Left renal pelvis (tissue), 4 donors: Measurements from ENCODE around the gene VAV1. TPM values are rescaled to one million over a fixed set of nuclear protein-coding genes. Genes with fewer than 3 reads are reported as not detected.
"Not testable (repeated sequence)": the region's sequence is repeated elsewhere in the genome, so short reads cannot be mapped to it uniquely, and the experiment has no call there.

ENCODE experiments used
- DNase-seq, 4 donors: peaks; one replicate each; pipeline ENCODE4 v3.0.0-alpha.2; 2013; ENCODE audit warnings: low read depth in 4 of 4, low spot score in 3 of 4
- polyA plus RNA-seq, 4 donors: library from polyadenylated mRNA; unstranded; fragments of 120-200 nt; gene quantifications; one replicate each; pipeline ENCODE4 v1.2.1, GENCODE V29; 2013; ENCODE audit not compliant: insufficient read length in 4 of 4

VAV1 gene
- polyA plus RNA-seq, 4 donors: 1.1 to 4.2 (median 1.7) TPM

- no peak for DNase-seq
These were observed 65.7 kb downstream of the VAV1 start for GRCh38 chr19:6838062-6838655.

GRCh38 chr19:6842871-6843607 is 70.5 kb downstream of the VAV1 start:
- DNase-seq: no peak

DNA sequence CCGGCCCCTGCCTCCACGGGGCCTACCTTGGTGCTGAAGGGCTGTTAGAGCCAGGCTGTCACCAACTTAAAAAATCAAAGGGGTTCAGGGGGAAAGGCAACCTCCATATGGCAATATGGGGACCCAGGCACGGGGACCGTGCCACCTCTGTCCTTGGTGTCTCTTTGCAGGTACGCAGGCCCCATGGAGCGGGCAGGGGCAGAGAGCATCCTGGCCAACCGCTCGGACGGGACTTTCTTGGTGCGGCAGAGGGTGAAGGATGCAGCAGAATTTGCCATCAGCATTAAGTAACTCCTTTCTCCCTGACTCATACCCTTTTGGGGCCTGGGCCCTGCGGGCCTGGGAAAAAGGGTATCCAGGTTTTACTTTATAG is 75.3 kb downstream of the VAV1 start:
- DNase-seq: no peak

DNA sequence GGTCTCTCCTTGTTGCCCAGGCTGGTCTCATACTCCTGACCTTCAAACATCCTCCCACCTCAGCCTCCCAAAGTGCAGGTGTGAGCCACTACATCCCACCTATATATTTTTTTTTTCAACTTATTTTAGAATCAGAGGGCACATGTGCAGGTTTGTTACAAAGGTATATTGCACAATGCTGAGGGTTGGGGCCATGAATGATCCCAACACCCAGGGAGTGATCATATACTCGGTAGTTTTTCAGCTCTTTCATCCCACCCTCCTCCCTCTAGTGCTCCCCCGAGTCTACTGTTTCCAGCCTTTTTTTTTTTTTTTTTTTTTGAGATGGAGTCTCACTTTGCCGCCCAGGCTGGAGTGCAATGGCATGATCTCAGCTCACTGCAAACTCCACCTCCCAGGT is 76.5 kb downstream of the VAV1 start:
- DNase-seq: no peak

DNA sequence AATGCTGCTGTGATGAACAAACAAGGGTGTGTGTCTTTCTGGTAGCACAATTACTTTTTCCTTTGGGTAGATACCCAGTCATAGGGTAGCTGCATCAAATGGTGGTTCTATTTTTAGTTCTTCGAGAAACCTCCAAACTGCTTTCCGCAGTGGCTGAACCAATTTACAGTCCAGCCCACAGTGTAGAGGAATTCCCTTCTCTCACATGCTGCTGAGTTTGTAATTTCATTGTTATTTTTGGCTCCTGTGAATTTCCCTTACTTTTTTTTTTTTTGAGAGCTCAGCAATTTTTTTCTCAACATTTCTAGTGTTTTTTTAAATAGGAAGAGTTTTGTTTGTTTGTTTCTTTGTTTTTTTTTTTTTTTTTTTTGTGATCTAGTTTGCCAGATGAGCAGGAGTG is 77.4 kb downstream of the VAV1 start:
- peak in 2 of 4 donors; percentile 3 to 18 for DNase-seq

DNA sequence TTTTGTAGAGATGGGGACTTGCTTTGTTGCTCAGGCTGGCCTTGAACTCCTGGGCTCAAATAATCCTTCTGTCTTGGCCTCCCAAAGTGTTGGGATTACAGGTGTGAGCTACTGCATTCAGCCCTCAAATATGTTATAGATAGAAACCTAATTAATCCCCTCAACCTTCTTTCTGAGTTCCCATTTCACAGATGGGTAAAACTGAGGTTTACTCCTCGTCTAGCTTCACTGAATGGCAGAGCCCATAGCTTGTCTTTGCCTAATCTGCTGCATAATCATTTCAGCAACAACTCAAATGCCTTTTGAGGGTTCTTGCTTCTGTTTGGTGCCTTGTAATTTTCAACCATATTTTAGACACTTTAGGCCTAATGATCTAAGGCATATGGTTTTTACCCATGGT is 78.9 kb downstream of the VAV1 start:
- no peak for DNase-seq

GRCh38 chr19:6852001-6852400 is 79.5 kb downstream of the VAV1 start:
- no peak for DNase-seq

DNA sequence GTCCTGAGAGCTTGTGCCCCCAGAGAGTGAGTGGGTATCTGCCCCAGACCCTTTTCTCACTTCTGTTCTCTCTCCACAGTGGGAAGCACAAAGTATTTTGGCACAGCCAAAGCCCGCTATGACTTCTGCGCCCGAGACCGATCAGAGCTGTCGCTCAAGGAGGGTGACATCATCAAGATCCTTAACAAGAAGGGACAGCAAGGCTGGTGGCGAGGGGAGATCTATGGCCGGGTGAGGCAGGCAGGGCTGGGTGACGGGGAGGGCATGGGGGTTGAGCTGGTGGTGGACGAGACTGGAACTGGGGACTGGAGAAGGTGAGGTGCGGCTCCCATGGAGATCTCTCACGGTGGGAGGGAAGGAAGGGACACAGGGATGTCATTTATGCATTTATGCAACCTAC is 81.4 kb downstream of the VAV1 start:
- DNase-seq: no peak

DNA sequence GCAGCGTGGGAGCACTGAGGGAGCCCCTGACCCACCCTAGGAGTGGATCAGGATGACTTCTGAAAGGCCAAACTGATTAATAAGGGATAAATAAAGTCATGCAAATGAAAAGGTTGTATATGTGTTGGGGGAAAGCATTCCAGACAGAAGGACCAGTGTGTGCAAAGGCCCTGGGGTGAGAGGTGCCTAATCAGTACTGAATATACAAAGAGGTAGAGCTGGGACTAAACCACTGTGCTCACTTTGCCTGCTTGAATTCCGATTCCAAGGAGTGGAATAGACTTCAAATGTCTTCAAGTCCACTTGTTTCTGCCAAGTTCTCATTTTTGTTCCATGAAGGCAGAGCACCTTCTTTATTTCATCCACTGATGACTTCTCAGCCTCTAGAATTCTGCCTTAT is 82.2 kb downstream of the VAV1 start:
- no peak for DNase-seq

DNA sequence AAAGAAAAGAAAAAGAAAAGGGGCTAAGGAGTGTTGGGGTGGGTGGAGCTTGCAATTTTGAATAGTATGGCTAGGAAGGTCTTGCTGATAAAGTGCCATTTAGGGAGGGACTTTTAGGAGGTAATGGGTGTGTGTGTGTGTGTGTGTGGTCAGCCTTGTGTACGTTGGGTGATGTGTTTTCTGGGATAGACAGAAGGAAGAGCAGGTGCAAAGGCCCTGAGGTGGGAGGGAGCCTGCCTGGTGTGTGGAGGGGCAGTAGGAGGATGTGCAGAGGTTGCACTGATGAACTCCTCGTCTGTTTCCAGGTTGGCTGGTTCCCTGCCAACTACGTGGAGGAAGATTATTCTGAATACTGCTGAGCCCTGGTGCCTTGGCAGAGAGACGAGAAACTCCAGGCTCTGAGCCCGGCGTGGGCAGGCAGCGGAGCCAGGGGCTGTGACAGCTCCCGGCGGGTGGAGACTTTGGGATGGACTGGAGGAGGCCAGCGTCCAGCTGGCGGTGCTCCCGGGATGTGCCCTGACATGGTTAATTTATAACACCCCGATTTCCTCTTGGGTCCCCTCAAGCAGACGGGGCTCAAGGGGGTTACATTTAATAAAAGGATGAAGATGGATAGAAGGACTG is 84.4 kb downstream of the VAV1 start:
- DNase-seq: no peak

- no peak for DNase-seq
These were observed 89.3 kb downstream of the VAV1 start for GRCh38 chr19:6861683-6862286.

DNA sequence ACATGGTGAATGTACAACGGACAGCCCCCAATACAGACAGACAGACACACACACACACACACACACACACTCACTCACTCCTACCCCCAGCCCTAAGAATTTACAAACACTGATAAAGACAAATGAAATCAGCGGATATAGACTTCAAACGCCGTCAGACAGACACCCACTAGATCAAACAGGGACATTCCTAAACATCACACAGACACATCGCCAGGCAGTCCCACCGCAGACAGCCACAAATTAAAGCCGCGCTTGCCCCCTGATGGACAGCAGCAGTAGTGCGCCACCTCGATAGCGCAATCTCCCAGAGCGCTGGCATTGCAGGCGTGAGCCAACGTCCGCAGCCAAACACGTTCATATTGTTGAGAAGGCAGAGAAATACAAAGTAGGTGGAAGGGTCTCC is 90.2 kb downstream of the VAV1 start:
- peak; percentile 51 to 64 (median 56) for DNase-seq

DNA sequence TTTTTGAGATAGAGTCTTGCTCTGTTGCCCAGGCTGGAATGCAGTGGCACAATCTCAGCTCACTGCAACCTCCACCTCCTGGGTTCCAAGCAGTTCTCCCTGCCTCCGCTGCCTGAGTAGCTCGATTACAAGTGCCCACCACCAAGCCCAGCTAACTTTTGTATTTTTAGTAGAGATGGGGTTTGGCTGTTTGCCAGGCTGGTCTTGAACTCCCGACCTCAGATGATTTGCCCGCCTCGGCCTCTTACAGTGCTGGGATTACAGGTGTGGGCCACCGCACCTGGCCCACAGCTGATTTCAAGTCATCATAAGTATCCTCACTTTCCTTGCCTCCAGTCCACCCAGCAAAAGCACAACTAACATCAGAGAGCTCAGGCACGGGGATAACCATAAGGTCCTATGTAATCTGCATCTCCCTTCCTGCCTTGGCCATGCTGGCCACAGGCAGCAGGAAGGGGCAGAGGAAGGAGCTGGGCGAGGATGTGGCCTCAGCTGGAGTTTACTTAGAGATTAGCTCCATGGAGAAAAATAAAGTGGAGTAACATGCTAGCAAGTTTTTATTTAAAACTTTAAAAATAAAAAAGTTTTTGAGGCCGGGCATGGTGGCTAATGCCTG is 91.9 kb downstream of the VAV1 start:
- DNase-seq: no peak

GRCh38 chr19:6865849-6866248 is 93.3 kb downstream of the VAV1 start:
- no peak for DNase-seq

GRCh38 chr19:6866741-6867151 is 94.2 kb downstream of the VAV1 start:
- no peak for DNase-seq

GRCh38 chr19:6868351-6868750 is 95.8 kb downstream of the VAV1 start:
- no peak for DNase-seq

- DNase-seq: not testable (repeated sequence)
These were observed 96.8 kb downstream of the VAV1 start for GRCh38 chr19:6869151-6869882.

DNA sequence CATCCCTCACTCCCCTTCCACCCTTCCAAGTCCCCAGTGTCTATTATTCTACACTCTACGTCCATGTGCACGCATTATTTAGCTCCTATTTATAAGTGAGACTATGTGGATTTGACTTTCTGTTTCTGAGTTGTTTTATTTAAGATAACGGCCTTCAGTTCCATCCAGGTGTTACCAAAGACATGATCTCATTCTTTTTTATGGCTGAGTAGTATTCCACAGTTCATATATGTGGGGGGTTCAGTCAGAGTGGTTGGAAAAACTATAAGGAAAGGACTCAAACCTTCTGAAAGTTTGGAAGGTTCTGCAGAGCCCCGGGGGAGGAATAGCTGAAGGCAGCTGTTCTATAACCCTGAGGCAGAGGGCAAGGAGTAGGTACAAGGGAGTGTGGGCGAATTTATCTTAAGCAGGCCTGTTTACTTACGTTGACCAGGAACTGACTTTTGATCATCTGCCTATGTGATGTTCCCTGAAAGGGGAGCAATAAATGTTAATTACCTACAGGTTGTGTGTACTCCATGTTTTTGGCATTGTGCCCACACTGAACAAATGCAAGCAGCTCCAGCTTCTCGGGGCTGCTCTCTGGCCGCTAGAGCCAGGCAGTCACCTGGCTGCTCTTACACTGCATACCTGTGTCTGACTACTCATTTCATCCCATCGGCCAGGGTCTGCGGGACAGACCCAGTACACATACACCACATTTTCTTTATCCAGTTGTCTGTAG is 101.4 kb downstream of the VAV1 start:
- DNase-seq: no peak

- no peak for DNase-seq
These were observed 102.7 kb downstream of the VAV1 start for GRCh38 chr19:6875218-6875617.

DNA sequence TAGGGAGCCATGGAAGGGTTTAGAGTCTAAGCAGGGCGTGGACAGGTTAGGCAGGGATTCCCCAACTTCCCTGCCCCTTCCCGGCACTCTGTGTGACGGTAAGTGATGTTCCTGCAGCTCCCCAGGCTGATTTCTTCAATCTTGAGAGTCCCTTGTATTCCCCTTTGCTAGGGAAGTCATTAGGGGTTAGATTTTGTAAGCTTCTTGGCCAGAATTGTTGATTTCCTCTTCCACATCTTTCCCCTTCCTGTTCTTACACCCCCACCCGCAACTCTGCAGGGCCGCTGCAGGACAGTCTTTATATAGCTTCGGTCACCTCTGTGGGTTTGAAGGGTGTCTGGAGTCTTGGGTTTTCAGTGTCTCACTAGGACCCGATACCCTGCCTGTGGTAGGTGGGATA is 104.2 kb downstream of the VAV1 start:
- no peak for DNase-seq
